Erythroblast (primary cell): ENCODE data around the gene TBCE.

ENCODE experiments used
- GATA1 ChIP-seq: IDR thresholded peaks from 2 replicates; pipeline ENCODE4 v1.6.1; 2011; ENCODE audit warnings: low read depth, mild to moderate bottlenecking, control low read depth, low read length, moderate library complexity
- POLR2A ChIP-seq: IDR thresholded peaks from 2 replicates; pipeline ENCODE4 v1.6.1; 2011; ENCODE audit warnings: mild to moderate bottlenecking, low read length

DNA sequence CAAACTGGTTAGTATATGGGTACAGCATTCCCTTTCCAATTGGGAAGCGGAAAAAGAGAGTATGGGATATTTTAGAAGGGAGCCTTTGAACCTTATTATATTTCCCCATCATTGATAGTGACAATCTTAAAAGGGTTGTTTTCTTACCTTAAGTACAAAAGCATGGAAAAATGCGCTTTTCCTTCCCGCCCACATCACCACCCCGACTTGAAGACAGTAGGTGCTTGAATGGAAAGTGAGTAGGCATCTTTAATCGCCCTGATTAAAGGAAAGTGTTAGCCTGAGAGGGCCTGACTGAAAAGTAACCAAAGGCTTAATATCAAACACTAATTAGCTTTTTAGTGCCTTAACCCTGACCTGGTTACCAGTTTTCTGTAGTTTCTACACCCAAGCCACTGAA is 23.5 kb upstream of the TBCE start:
- no peak for TF ChIP-seq POLR2A
- TF ChIP-seq GATA1: no peak
